T-helper 1 cell (primary cell): Measurements from ENCODE around the gene TMEM240.
"Not testable (repeated sequence)": the region's sequence is repeated elsewhere in the genome, so short reads cannot be mapped to it uniquely, and the experiment has no call there.

Source experiments
- DNase-seq, 5 donors: peaks; one replicate each; pipeline ENCODE4 v3.0.0-alpha.2; 2012 to 2020

TMEM240 gene

DNA sequence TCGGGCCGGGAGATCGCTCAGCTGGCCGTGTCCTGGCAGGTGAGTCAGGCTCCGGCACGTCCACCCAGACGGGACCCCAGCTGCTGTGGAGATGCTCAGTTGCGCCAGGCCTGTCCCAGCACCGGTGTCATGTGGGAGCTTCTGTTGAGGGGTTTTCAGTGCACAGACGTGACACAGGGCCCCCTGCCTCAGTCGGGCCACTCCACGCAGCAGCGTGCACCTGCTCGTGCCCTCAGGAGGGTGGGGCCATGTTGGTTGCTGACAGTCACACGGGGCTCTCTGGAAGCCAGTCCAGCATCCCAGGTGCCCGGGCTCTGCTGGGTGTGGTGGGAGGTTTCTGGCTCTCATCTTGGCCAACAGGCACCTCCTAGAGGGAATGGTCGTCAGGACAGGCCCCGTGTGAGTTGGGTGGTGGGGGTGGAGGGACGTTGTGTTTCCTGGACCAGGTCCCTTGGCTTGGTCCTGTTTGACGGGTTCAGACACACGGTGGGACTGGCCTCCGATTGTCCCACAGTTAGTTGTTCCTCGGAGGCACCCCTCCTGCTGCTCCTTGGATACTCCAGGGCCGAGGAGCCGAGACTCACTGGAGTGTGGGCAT, 49.7 kb downstream of the TMEM240 start:
- DNase-seq = no peak

DNA sequence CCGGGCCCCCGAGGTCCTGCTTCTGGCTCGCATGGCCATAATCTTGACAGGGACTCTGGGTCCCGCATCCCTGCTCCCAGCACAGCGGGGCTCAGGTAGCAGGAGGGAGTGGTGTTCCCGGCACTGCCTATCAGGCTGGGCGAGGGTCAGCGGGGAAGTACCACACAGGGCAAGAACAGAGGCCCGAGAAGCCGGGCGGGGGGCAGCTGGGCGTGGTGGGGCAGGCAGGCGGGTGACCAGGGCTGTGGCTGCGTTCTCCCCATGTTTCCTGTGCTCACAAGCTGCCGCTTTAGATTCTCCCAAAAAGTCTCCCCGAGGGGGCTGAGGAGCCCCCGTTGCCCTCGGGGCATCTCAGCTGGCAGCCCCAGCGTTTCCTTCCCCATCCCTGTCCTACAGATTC, 50.6 kb downstream of the TMEM240 start:
- DNase-seq = no peak

GRCh38 chr1:1489231-1489630, 51.2 kb downstream of the TMEM240 start:
- no peak for DNase-seq

GRCh38 chr1:1487701-1488100, 52.7 kb downstream of the TMEM240 start:
- no peak for DNase-seq

- not testable (repeated sequence) for DNase-seq
Observed at GRCh38 chr1:1485755-1486317, 54.6 kb downstream of the TMEM240 start.

DNA sequence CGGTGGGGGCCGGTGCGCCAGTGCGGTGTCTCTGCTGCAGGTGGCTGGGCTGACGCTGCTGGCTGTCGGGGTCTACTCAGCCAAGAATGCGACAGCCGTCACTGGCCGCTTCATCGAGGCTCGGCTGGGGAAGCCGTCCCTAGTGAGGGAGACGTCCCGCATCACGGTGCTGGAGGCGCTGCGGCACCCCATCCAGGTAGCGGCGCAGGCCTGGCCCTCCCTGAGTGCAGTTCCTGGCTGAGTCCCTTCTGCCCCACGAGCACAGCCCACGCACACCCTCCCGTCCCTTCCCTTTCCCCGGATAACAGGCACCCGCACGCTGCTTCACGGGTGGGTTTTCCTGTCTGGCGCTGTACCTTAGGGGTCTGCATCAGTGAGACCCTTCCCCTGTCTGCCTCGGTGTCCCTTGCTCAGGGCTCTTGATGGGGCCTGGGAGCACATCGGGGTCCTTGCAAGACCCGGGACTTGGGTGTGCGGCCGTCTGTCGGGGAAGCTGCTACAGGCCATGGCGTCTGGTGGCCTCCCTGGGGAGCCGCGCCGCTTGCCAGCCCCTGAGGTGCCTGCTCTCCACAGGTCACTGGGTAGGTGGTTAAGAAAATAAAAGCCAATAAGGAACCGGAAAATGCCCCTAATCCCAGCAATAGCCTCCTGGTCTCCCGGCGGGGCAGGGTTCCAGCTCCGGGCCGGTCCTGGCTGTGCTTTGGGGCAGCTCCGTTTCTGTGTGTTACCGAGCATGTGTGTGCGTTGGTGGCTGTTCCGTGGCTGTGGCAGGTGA, 55.3 kb downstream of the TMEM240 start:
- DNase-seq = not testable (repeated sequence)
